ENCODE results near the gene PARS2. TPM values are rescaled to one million over a fixed set of nuclear protein-coding genes. Genes with fewer than 3 reads are reported as not detected.
A peak's percentile ranks its signal among the peaks of the same experiment; 100 is the strongest.

PARS2 gene
- total and polyA plus RNA-seq, 4 donors: 1.3 to 4.3 (median 2.7) TPM

DNA sequence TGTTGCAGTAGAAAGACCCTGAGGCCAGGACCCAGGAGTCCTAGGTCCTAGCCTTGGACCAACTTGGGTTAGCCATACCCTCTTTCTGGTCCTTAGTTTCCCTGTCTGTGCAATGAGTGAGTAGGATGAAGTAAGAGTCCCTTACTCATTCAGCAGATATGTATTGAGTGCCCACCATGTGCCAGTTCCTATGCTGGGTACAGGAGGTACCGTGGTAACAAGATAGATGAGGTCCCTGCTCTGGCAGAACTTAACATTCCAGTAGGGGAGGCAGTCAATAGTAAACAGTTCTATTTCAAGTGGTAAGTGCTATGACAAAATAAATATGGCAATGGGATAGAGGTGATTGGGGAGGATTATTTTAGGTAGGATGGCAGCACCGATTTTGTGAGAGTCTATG lies 18.3 kb upstream of the PARS2 start:
- 73 to 93% methylated on average over 2 of the region's 2 CpGs for WGBS, 2 donors
- DNase-seq (no peak), ATAC-seq (ENCODE audit: insufficient read depth, low FRiP score) (no peak)
- H3K4me1 ChIP-seq (ENCODE audit: control insufficient read depth in 5 of 5, insufficient read depth in 5 of 5, low read length in 5 of 5): peaks cover 0 to 11% (median 0%) of the 10 kb centered on the region in 5 donors
- peaks cover 0 to 3% (median 0%) of the 10 kb centered on the region in 4 donors for H3K9me3 ChIP-seq (ENCODE audit: control insufficient read depth in 4 of 4, insufficient read depth in 3 of 4, low read length in 3 of 4)
- H3K27ac ChIP-seq (ENCODE audit: low read depth in 1 of 2, low read length in 1 of 2): no peak overlapping the region
- H3K36me3 ChIP-seq (ENCODE audit: control insufficient read depth in 4 of 4, insufficient read depth in 4 of 4, low read length in 4 of 4): no peaks in the 10 kb centered on the region
- H3K4me3 ChIP-seq: no peak overlapping the region
- H3K27me3 ChIP-seq (ENCODE audit: control insufficient read depth in 3 of 3, insufficient read depth in 3 of 3, low read length in 2 of 3): peaks cover 0 to 14% (median 6%) of the 10 kb centered on the region in 3 donors
- TF ChIP-seq CTCF (IDR thresholded peaks at IDR 0.05; ENCODE audit: control extremely low read depth, extremely low read depth): no peak
- no peak overlapping the region for H3K9ac ChIP-seq (ENCODE audit: insufficient read depth in 1 of 2, low read length in 2 of 2)

DNA sequence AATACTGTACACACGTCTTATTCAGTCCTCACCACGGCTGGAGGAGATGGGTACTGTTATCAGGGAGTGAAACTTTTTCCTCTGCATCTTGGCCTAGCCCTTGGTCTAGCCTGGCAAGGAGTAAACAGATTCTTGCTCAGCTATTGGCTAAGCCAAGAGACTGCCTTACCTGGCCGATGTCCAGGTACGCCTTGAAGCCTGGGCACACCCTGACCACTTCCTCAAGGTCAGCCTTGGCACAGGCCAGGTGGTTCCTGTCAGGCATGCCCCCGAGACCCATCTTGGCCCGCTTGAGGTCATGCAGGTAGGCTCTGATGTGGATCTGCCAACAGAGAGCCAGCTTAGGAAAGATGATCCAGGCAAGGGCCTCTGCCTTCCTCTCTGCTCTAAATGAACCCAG lies 17.8 kb upstream of the PARS2 start:
- no peak for TF ChIP-seq CTCF (IDR thresholded peaks at IDR 0.05; ENCODE audit: control extremely low read depth, extremely low read depth)
- 81 to 82% methylated on average over 6 of the region's 6 CpGs for WGBS, 2 donors
- Histone ChIP-seq H3K36me3 (ENCODE audit: control insufficient read depth in 4 of 4, insufficient read depth in 4 of 4, low read length in 4 of 4) (no peaks in the 10 kb centered on the region), H3K27me3 (ENCODE audit: control insufficient read depth in 3 of 3, insufficient read depth in 3 of 3, low read length in 2 of 3) (peaks cover 0 to 14% (median 6%) of the 10 kb centered on the region in 3 donors), H3K4me1 (ENCODE audit: control insufficient read depth in 5 of 5, insufficient read depth in 5 of 5, low read length in 5 of 5) (peaks cover 0 to 11% (median 3%) of the 10 kb centered on the region in 5 donors), H3K4me3 (no peak overlapping the region), H3K9me3 (ENCODE audit: control insufficient read depth in 4 of 4, insufficient read depth in 3 of 4, low read length in 3 of 4) (peaks cover 0 to 3% (median 0%) of the 10 kb centered on the region in 4 donors), H3K27ac (ENCODE audit: low read depth in 1 of 2, low read length in 1 of 2) (no peak overlapping the region), H3K9ac (ENCODE audit: insufficient read depth in 1 of 2, low read length in 2 of 2) (no peak overlapping the region)
- ATAC-seq (ENCODE audit: insufficient read depth, low FRiP score) (no peak), DNase-seq (no peak)

DNA sequence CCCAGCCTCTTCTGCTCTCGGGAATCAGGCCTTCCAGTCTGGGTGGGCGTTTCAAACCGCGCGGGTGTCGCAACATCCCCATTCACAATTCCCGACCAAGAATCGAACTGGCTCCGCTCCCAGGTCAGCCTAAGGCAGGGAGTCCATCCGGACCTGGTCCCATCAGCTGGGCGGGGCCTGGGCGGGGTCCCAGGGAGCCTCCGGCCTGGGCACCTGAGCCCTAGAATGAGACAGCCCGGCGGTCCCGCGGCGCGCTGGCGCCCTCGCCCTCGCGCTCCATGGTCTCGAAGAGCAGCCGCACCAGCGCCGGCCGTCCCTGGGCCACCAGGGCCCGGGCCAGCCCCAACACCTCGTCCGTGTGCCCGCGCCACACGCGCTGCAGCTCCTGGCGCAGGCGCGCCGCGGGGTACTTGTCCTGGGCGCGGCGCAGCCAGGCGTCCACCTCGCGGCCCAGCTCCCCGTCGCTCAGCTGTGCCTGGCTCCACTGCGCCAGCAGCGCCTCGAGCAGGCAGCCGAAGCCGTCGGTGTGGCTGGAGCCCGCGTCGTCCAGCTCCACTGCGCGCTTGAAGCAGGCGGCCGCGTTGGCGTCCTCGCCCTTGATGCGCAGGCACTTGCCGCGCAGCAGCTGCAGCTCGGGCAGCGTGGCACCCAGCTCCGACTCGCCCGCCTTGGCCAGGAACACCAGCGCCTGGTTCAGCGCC lies 16.9 kb upstream of the PARS2 start:
- H3K4me3 ChIP-seq: no peak overlapping the region
- no peak overlapping the region for H3K9ac ChIP-seq (ENCODE audit: insufficient read depth in 1 of 2, low read length in 2 of 2)
- TF ChIP-seq CTCF (IDR thresholded peaks at IDR 0.05; ENCODE audit: control extremely low read depth, extremely low read depth): no peak
- H3K36me3 ChIP-seq (ENCODE audit: control insufficient read depth in 4 of 4, insufficient read depth in 4 of 4, low read length in 4 of 4): no peaks in the 10 kb centered on the region
- H3K27ac ChIP-seq (ENCODE audit: low read depth in 1 of 2, low read length in 1 of 2): no peak overlapping the region
- ATAC-seq (ENCODE audit: insufficient read depth, low FRiP score) (no peak), DNase-seq (peak; percentile 38 to 86 (median 51))
- peaks cover 0 to 14% (median 6%) of the 10 kb centered on the region in 3 donors for H3K27me3 ChIP-seq (ENCODE audit: control insufficient read depth in 3 of 3, insufficient read depth in 3 of 3, low read length in 2 of 3)
- WGBS, 2 donors: 39 to 45% methylated on average over 74 of the region's 74 CpGs
- peaks cover 0 to 3% (median 0%) of the 10 kb centered on the region in 4 donors for H3K9me3 ChIP-seq (ENCODE audit: control insufficient read depth in 4 of 4, insufficient read depth in 3 of 4, low read length in 3 of 4)
- H3K4me1 ChIP-seq (ENCODE audit: control insufficient read depth in 5 of 5, insufficient read depth in 5 of 5, low read length in 5 of 5): peaks cover 2 to 19% (median 3%) of the 10 kb centered on the region in 5 donors

Measured in lung (tissue), 12 donors.